DOHH2 (cell line): Measurements from ENCODE around the gene PFKL.

Experiments used
- H3F3A ChIP-seq: fragments of 200-600 bp; sonication (generic), shearing (Covaris generic); 2 replicates; pipeline ENCODE4 v1.6.0; 2016; ENCODE audit warnings: antibody characterized with exemption, mild to moderate bottlenecking; ENCODE audit not compliant: control insufficient read depth, insufficient read depth
- H3K27ac ChIP-seq: fragments of 200-600 bp; sonication (generic); 2 replicates; pipeline ENCODE4 v1.5.1; 2014; ENCODE audit warnings: low read depth, mild to moderate bottlenecking, low read length, moderate library complexity
- H3K27me3 ChIP-seq: fragments of 200-600 bp; sonication (generic); 2 replicates; pipeline ENCODE4 v1.6.1; 2014; ENCODE audit warnings: mild to moderate bottlenecking, low read length, mixed read lengths; ENCODE audit not compliant: control insufficient read depth
- H3K36me3 ChIP-seq: fragments of 200-600 bp; sonication (generic); 2 replicates; pipeline ENCODE4 v1.6.1; 2014; ENCODE audit warnings: mild to moderate bottlenecking, low read length, moderate library complexity, mixed read lengths; ENCODE audit not compliant: control insufficient read depth
- H3K4me1 ChIP-seq: fragments of 200-600 bp; sonication (generic); 2 replicates; pipeline ENCODE4 v1.6.1; 2014; ENCODE audit warnings: mild to moderate bottlenecking, low read length, mixed read lengths; ENCODE audit not compliant: control insufficient read depth
- H3K4me2 ChIP-seq: fragments of 200-600 bp; sonication (generic); 2 replicates; pipeline ENCODE4 v1.6.0; 2014; ENCODE audit warnings: mild to moderate bottlenecking, low read length, moderate library complexity
- H3K4me3 ChIP-seq: fragments of 200-600 bp; sonication (generic); 2 replicates; pipeline ENCODE4 v1.5.1; 2014; ENCODE audit warnings: mild to moderate bottlenecking, low read length, mixed read lengths
- H3K79me2 ChIP-seq: fragments of 200-600 bp; sonication (generic); 2 replicates; pipeline ENCODE4 v1.6.1; 2014; ENCODE audit warnings: mild to moderate bottlenecking, low read length, mixed read lengths; ENCODE audit not compliant: control insufficient read depth
- H3K9me2 ChIP-seq: fragments of 200-600 bp; sonication (generic); replicated peaks from 2 replicates; pipeline ENCODE4 v1.6.1; 2014; ENCODE audit warnings: mild to moderate bottlenecking, low read length, mixed read lengths; ENCODE audit not compliant: control insufficient read depth
- H3K9me3 ChIP-seq: fragments of 200-600 bp; sonication (generic); 2 replicates; pipeline ENCODE4 v1.6.1; 2014; ENCODE audit warnings: antibody characterized with exemption, low read length, mixed read lengths; ENCODE audit not compliant: control insufficient read depth, insufficient read depth
- H4K20me1 ChIP-seq: fragments of 200-600 bp; sonication (generic); 2 replicates; pipeline ENCODE4 v1.6.0; 2014; ENCODE audit warnings: low read depth, mild to moderate bottlenecking, antibody characterized with exemption, low read length, moderate library complexity; ENCODE audit not compliant: control insufficient read depth, insufficient read depth
- EZH2phosphoT487 ChIP-seq: fragments of 200-600 bp; sonication (generic); IDR thresholded peaks from 2 replicates; pipeline ENCODE4 v1.6.1; 2017; ENCODE audit warnings: borderline replicate concordance, mild to moderate bottlenecking, antibody characterized with exemption, low read length, moderate library complexity, mixed read lengths
- TF ChIP-seq, protein P1 (sequence below): fragments of 200-600 bp; sonication (generic); IDR thresholded peaks from one replicate; pipeline ENCODE4 v1.5.1; 2014; ENCODE audit warnings: antibody characterized with exemption, mild to moderate bottlenecking, low read depth, low read length; ENCODE audit not compliant: poor library complexity, severe bottlenecking

The PFKL gene

DNA sequence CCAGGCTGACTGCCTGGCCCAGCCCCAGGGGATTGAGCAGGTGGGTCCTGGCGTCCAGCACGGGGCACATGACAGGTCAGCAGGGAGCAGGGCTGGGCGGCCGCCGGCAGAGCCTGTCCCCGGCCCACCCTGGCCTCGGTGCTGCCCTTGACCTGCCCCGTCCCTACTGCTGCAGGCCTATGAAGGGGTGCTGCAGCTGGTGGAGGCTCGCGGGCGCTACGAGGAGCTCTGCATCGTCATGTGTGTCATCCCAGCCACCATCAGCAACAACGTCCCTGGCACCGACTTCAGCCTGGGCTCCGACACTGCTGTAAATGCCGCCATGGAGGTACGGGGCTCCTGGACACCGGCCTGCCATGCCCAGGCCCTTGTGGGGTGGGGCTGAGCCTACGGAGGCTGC lies 23.7 kb downstream of the PFKL start:
- Histone ChIP-seq H3K36me3 (peaks cover 74% of the 10 kb centered on the region), H3K9me2 (no peaks in the 10 kb centered on the region), H4K20me1 (0 out of 2 replicates have a peak, but pooled peaks cover under 1% of the 10 kb centered on the region), H3K4me1 (no peaks in the 10 kb centered on the region), H3K9me3 (no peaks in the 10 kb centered on the region), H3K79me2 (no peaks in the 10 kb centered on the region), H3K27ac (no peak overlapping the region), H3K27me3 (no peaks in the 10 kb centered on the region), H3F3A (no peaks in the 10 kb centered on the region), H3K4me3 (no peak overlapping the region), H3K4me2 (no peak overlapping the region)
- TF ChIP-seq, protein P1, sequence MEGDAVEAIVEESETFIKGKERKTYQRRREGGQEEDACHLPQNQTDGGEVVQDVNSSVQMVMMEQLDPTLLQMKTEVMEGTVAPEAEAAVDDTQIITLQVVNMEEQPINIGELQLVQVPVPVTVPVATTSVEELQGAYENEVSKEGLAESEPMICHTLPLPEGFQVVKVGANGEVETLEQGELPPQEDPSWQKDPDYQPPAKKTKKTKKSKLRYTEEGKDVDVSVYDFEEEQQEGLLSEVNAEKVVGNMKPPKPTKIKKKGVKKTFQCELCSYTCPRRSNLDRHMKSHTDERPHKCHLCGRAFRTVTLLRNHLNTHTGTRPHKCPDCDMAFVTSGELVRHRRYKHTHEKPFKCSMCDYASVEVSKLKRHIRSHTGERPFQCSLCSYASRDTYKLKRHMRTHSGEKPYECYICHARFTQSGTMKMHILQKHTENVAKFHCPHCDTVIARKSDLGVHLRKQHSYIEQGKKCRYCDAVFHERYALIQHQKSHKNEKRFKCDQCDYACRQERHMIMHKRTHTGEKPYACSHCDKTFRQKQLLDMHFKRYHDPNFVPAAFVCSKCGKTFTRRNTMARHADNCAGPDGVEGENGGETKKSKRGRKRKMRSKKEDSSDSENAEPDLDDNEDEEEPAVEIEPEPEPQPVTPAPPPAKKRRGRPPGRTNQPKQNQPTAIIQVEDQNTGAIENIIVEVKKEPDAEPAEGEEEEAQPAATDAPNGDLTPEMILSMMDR, result no peak
- no peak for TF ChIP-seq EZH2phosphoT487

DNA sequence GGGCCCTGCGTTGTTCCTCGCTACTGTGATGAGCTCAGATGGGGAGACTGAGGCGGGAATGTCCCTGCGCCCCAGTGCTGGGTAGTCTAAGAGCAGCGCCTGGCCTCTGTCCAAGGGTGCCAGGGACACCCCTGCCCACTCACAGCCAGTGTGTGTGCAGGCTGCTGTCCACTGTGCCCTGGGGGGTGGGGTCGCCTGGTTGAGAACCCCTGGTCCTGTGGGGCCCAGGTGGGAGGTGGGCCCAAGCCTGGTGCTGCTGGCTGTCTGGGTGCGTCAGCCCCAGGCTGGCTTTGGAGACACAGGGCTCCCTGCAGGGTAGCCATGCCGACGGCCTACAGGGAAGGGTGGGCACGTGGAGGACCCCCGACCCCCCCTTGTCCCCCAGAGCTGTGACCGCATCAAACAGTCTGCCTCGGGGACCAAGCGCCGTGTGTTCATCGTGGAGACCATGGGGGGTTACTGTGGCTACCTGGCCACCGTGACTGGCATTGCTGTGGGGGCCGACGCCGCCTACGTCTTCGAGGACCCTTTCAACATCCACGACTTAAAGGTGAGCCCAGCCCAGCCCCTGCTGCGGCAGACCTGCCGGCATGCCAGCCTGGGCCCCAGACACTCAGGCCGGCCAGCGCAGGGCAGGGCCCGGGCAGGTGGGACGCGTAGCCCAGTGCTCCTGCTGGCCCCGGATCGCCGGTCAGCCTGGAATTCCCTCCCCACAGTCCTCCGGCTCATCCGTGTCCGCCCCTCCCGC lies 24.4 kb downstream of the PFKL start:
- Histone ChIP-seq H3K4me3 (no peak overlapping the region), H3K79me2 (no peaks in the 10 kb centered on the region), H3K9me2 (no peaks in the 10 kb centered on the region), H3F3A (peaks cover 2% of the 10 kb centered on the region; the same call in 1 of the 2 replicates), H3K9me3 (no peaks in the 10 kb centered on the region), H3K4me1 (no peaks in the 10 kb centered on the region), H3K4me2 (no peak overlapping the region), H3K27ac (no peak overlapping the region), H3K27me3 (no peaks in the 10 kb centered on the region), H3K36me3 (peaks cover 70% of the 10 kb centered on the region), H4K20me1 (peaks cover 6% of the 10 kb centered on the region; the same call in 1 of the 2 replicates)
- TF ChIP-seq, protein P1, result no peak
- no peak for TF ChIP-seq EZH2phosphoT487

DNA sequence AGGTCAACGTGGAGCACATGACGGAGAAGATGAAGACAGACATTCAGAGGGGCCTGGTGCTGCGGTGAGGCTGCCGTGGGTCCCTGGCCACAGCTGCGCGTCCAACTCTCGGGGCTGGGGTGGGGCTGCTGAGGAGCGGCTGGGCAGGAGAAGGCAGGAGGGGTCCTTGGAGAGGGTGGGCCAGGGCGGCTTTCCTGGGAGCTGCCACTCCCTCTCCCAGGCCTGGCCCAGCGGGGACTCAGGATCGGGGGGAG lies 24.9 kb downstream of the PFKL start:
- Histone ChIP-seq H3K36me3 (peaks cover 65% of the 10 kb centered on the region), H3K4me1 (no peaks in the 10 kb centered on the region), H3K4me3 (no peak overlapping the region), H3K27me3 (no peaks in the 10 kb centered on the region), H3K4me2 (no peak overlapping the region), H4K20me1 (peaks cover 6% of the 10 kb centered on the region; the same call in 1 of the 2 replicates), H3K9me2 (no peaks in the 10 kb centered on the region), H3F3A (peaks cover 3% of the 10 kb centered on the region; the same call in 1 of the 2 replicates), H3K27ac (no peak overlapping the region), H3K9me3 (no peaks in the 10 kb centered on the region), H3K79me2 (no peaks in the 10 kb centered on the region)
- TF ChIP-seq, protein P1, result no peak
- no peak for TF ChIP-seq EZH2phosphoT487
